K562 (cell line): ENCODE measurements around the gene KLHL35. TPM values are rescaled to one million over a fixed set of nuclear protein-coding genes. Genes with fewer than 3 reads are reported as not detected.

ENCODE experiments used
- ATAC-seq: fragments of 200-7000 bp; cut with Tn5 transposase; 3 replicates; pipeline ENCODE4 v1.9.1; 2020; ENCODE audit warnings: moderate library complexity
- BruUV-seq: library from RNA; stranded (reverse); fragments of 400-500 nt; replicated peaks from 2 replicates; lab custom pipeline; 2021; lab: Mats Ljungman, UMichigan
- CTCF ChIA-PET: fragments of 300-600 bp; formaldehyde crosslinking; extraction: SDS; loops from one replicate; lab custom pipeline; 2021; ENCODE audit warnings: low intra/inter-chr PET ratio; lab: Yijun Ruan, JAX
- POLR2A ChIA-PET: fragments of 300-600, 350-650 bp; sonication (Branson Sonifier 250); formaldehyde crosslinking; extraction: SDS; loops from one replicate; lab custom pipeline; 2021; ENCODE audit warnings: antibody characterized with exemption, inconsistent platforms; lab: Yijun Ruan, JAX
- DNase-seq, 4 experiments: peaks; one replicate each; pipeline versions ENCODE4 v3.0.0 to v3.0.0-alpha.2; 2011 to 2018; ENCODE audit warnings: low spot score in 3 of 4, mixed read lengths in 3 of 4; ENCODE audit errors: extremely low read depth in 1 of 4
- FAIRE-seq: peaks from 2 replicates; lab custom pipeline; 2011; peaks lifted over from hg19 to GRCh38; lab: Jason Lieb, UNC
- H2AFZ ChIP-seq: 2 replicates; pipeline ENCODE4 v1.6.0; 2011; ENCODE audit warnings: low read depth, low read length, control low read depth, inconsistent platforms
- H3K27ac ChIP-seq: fragments of 200-600 bp; 3 replicates; pipeline ENCODE4 v1.8.0; 2011; ENCODE audit warnings: low read depth, mild to moderate bottlenecking, control low read depth, inconsistent platforms, low read length, moderate library complexity, mixed read lengths; ENCODE audit errors: extremely low read depth
- H3K27me3 ChIP-seq, 2 experiments: fragments of 300-600 bp in 1 of 2; 2 replicates in 1 of 2; 3 replicates in 1 of 2; pipeline versions ENCODE4 v1.6.0 to v1.8.0; 2011; ENCODE audit warnings: inconsistent platforms in 2 of 2, low read length in 2 of 2, mild to moderate bottlenecking in 1 of 2, mixed read lengths in 1 of 2, moderate library complexity in 1 of 2; ENCODE audit not compliant: control insufficient read depth in 2 of 2, insufficient read depth in 2 of 2
- H3K36me3 ChIP-seq: fragments of 300-600 bp; 3 replicates; pipeline ENCODE4 v1.8.0; 2011; ENCODE audit warnings: mild to moderate bottlenecking, low read length, inconsistent platforms; ENCODE audit not compliant: control insufficient read depth, insufficient read depth
- H3K4me1 ChIP-seq, 2 experiments: fragments of 200-600 bp in 1 of 2; replicated peaks in 1 of 2; 2 replicates in 1 of 2; 3 replicates in 1 of 2; pipeline versions ENCODE4 v1.5.1 to v1.8.0; 2011; ENCODE audit warnings: inconsistent platforms in 2 of 2, low read length in 2 of 2, mild to moderate bottlenecking in 1 of 2, mixed read lengths in 1 of 2, moderate library complexity in 1 of 2; ENCODE audit not compliant: control insufficient read depth in 2 of 2, insufficient read depth in 2 of 2
- H3K4me2 ChIP-seq: 2 replicates; pipeline ENCODE4 v1.6.1; 2011; ENCODE audit warnings: low read length, control low read depth, inconsistent platforms, mixed read lengths; ENCODE audit not compliant: insufficient read depth
- H3K4me3 ChIP-seq: fragments of 200-600 bp; sonication (generic), shearing (Covaris generic); 2 replicates; pipeline ENCODE4 v1.5.1; 2016; ENCODE audit warnings: control low read depth, inconsistent platforms
- H3K79me2 ChIP-seq: fragments of 200-600 bp; 3 replicates; pipeline ENCODE4 v1.8.0; 2011; ENCODE audit warnings: low read length, inconsistent platforms; ENCODE audit not compliant: control insufficient read depth, insufficient read depth
- H3K9ac ChIP-seq, 2 experiments: 2 replicates each; pipeline versions ENCODE4 v1.6.0 to v1.6.1; 2011; ENCODE audit warnings: low read depth in 2 of 2, low read length in 2 of 2, control low read depth in 1 of 2, inconsistent platforms in 1 of 2, mild to moderate bottlenecking in 1 of 2, mixed read lengths in 1 of 2; ENCODE audit not compliant: insufficient read depth in 1 of 2
- H3K9me1 ChIP-seq: one replicate; pipeline ENCODE4 v1.6.0; 2011; ENCODE audit warnings: inconsistent platforms, mild to moderate bottlenecking, low read length, moderate library complexity; ENCODE audit not compliant: control insufficient read depth, insufficient read depth
- H3K9me3 ChIP-seq: replicated peaks from 2 replicates; pipeline ENCODE4 v1.5.1; 2011; ENCODE audit warnings: low read depth, low read length, inconsistent platforms; ENCODE audit not compliant: control insufficient read depth, insufficient read depth
- H4K20me1 ChIP-seq: replicated peaks from 2 replicates; pipeline ENCODE4 v1.6.1; 2011; ENCODE audit warnings: low read length, inconsistent platforms, mixed read lengths; ENCODE audit not compliant: control insufficient read depth, insufficient read depth
- E2F4 ChIP-seq: sonication (generic); formaldehyde crosslinking; IDR thresholded peaks from 2 replicates; pipeline ENCODE4 v1.8.0; 2022; ENCODE audit warnings: mild to moderate bottlenecking, low read depth, missing genetic modification reagents
- FOXM1 ChIP-seq, 2 experiments: fragments of 450-650 bp in 1 of 2; sonication (generic) in 1 of 2; formaldehyde crosslinking in 1 of 2; IDR thresholded peaks; 2 replicates each; pipeline versions ENCODE4 v1.6.1 to v1.9.0; 2017 to 2022; ENCODE audit warnings: low read depth in 2 of 2, mild to moderate bottlenecking in 2 of 2, missing genetic modification reagents in 1 of 2, moderate library complexity in 1 of 2
- MYC ChIP-seq, 2 experiments: fragments of 250-450 bp in 1 of 2; sonication (Bioruptor Pico) in 1 of 2; IDR thresholded peaks; 2 replicates each; pipeline versions ENCODE4 v1.5.1 to v1.6.1; 2012 to 2021; ENCODE audit warnings: low read depth in 2 of 2, borderline replicate concordance in 1 of 2, improper control_type of control experiment in 1 of 2, low read length in 1 of 2, mild to moderate bottlenecking in 1 of 2, moderate library complexity in 1 of 2
- NFIC ChIP-seq: fragments of 450-650 bp; IDR thresholded peaks from 2 replicates; pipeline ENCODE4 v1.6.1; 2017; ENCODE audit warnings: mild to moderate bottlenecking, inconsistent platforms
- NFIX ChIP-seq: fragments of 250-450 bp; sonication (Bioruptor Pico); IDR thresholded peaks from 2 replicates; pipeline ENCODE4 v1.4.0; 2020; ENCODE audit warnings: low read depth, mild to moderate bottlenecking, moderate library complexity
- NR2C2 ChIP-seq, 2 experiments: fragments of 200-800 bp in 1 of 2; sonication (Bioruptor generic) in 1 of 2; sonication (generic) in 1 of 2; formaldehyde crosslinking in 1 of 2; IDR thresholded peaks; 2 replicates each; pipeline versions ENCODE4 v1.6.1 to v1.8.0; 2016 to 2022; ENCODE audit warnings: mild to moderate bottlenecking in 1 of 2, missing compliant biosample characterization in 1 of 2, missing genetic modification characterization in 1 of 2, missing genetic modification reagents in 1 of 2
- PHF21A ChIP-seq: fragments of 450-650 bp; IDR thresholded peaks from 2 replicates; pipeline ENCODE4 v1.6.1; 2017; ENCODE audit warnings: low read depth, borderline replicate concordance
- PTBP1 ChIP-seq: fragments of 200-400 bp; formaldehyde crosslinking; IDR thresholded peaks from 2 replicates; pipeline ENCODE4 v1.6.1; 2017; ENCODE audit warnings: low read depth, low read length
- SMARCA5 ChIP-seq: fragments of 450-650 bp; IDR thresholded peaks from 2 replicates; pipeline ENCODE4 v1.6.1; 2016
- TAF1 ChIP-seq: IDR thresholded peaks from 2 replicates; pipeline ENCODE4 v1.6.1; 2011; ENCODE audit warnings: mild to moderate bottlenecking, low read length, moderate library complexity; ENCODE audit not compliant: insufficient read depth, control insufficient read depth, severe bottlenecking; ENCODE audit errors: extremely low read depth
- THRB ChIP-seq: fragments of 450-650 bp; formaldehyde crosslinking; conservative IDR thresholded peaks from 2 replicates; pipeline ENCODE4 v1.4.0; 2022; ENCODE audit warnings: mild to moderate bottlenecking, missing genetic modification characterization
- ZNF311 ChIP-seq: fragments of 250-450 bp; sonication (Bioruptor Pico); IDR thresholded peaks from 2 replicates; pipeline ENCODE4 v1.4.0; 2020; ENCODE audit warnings: mild to moderate bottlenecking, moderate library complexity
- WGBS: fragments of 100-300 bp; shearing (Covaris generic); methylation state at CpG from one replicate; pipeline ENCODE4 v1.1.6; 2016; ENCODE audit warnings: low coverage, mixed read lengths; ENCODE audit not compliant: insufficient coverage; ENCODE audit errors: missing lambda C conversion rate; 5-methylcytosine and 5-hydroxymethylcytosine counted together
- in situ Hi-C: fragments of 300-500 bp; cut with MboI; formaldehyde crosslinking; loops from 4 replicates; pipeline ENCODE4 v1.15.0; 2018; ENCODE audit warnings: inconsistent platforms, mixed read lengths
- intact Hi-C: fragments of 100-400 bp; cut with micrococcal nuclease; formaldehyde crosslinking; loops from 2 replicates; pipeline ENCODE4 v1.14.2; 2022
- polyA plus RNA-seq, 8 experiments: library from polyadenylated mRNA; depleted of rRNA in 4 of 8; stranded (reverse) in 5 of 8; unstranded in 3 of 8; fragments of >200 nt; fragmentation: Nextera tagmentation in 2 of 8; fragmentation: Illumina TruSeq in 1 of 8; extraction: Ambion mirVana in 2 of 8; extraction: Trizol in 1 of 8; gene quantifications; 2 replicates each; pipeline versions ENCODE4 v1.2.1 to v1.2.3, GENCODE V29; 2011 to 2014; ENCODE audit warnings: inconsistent platforms in 1 of 8, missing spikeins in 1 of 8
- total RNA-seq, 7 experiments: library from RNA; depleted of rRNA in 6 of 7; stranded (reverse); fragments of >200 nt in 6 of 7; fragmentation: Illumina TruSeq in 2 of 7; extraction: Trizol in 2 of 7; gene quantifications; 2 replicates each; pipeline versions ENCODE4 v1.2.1 to v1.2.3, GENCODE V29; 2011 to 2021; ENCODE audit warnings: low replicate concordance in 1 of 7

The KLHL35 gene
- total and polyA plus RNA-seq, 9 of the 15 experiments (the other 6 are each of a cell fraction or from before 2014, with no cell fraction given) = not detected

GRCh38 chr11:75475767-75476650 is 43.0 kb upstream of the KLHL35 start:
- intact Hi-C loops = no loop called here
- Histone ChIP-seq H3K4me3 (no peak overlapping the region), H4K20me1 (no peaks in the 10 kb centered on the region), H3K9me1 (peaks cover 4% of the 10 kb centered on the region), H3K4me1 (peaks cover 44 to 46% of the 10 kb centered on the region in 2 experiments), H3K79me2 (no peaks in the 10 kb centered on the region), H3K36me3 (no peaks in the 10 kb centered on the region), H2AFZ (no peak overlapping the region), H3K9me3 (no peaks in the 10 kb centered on the region), H3K9ac (peak overlapping the region in 1 of 2 experiments; percentile 84; a peak in 2 of 4 replicates), H3K27ac (peak overlapping the region; percentile 0; the same call in 1 of the 3 replicates), H3K27me3 (no peaks in the 10 kb centered on the region), H3K4me2 (peak overlapping the region; percentile 72)
- in situ Hi-C loops = no loop called here
- ATAC-seq (no peak; the same call in 2 of the 3 replicates), DNase-seq (peak in 1 of 4 experiments; percentile 63), FAIRE-seq (no peak)
- WGBS = 52% methylated on average over 8 of the region's 9 CpGs
- ChIA-PET CTCF (no interaction called here), POLR2A (interaction anchor here (0.6 to 2.0 kb wide), 8 partner anchors 13 to 125 kb away, joined by 3 to 7 read pairs (median 4); partner anchors contain the start of gene ARRB1)
- BruUV-seq = no TSS peak
- no peak for TF ChIP-seq PTBP1
- TF ChIP-seq PHF21A = no peak
- peak; percentile 99 for TF ChIP-seq NFIC
- no peak for TF ChIP-seq NR2C2 (CRISPR knock-in tag; IDR thresholded peaks at IDR 0.05)
- 0 out of 2 replicates have a peak, but pooled peaks have one; percentile 9 for TF ChIP-seq NR2C2 (tag; IDR thresholded peaks at IDR 0.05)
- TF ChIP-seq FOXM1 (IDR thresholded peaks at IDR 0.05; ENCODE audit: low read depth) = no peak
- TF ChIP-seq FOXM1 (CRISPR knock-in tag; IDR thresholded peaks at IDR 0.05; ENCODE audit: low read depth) = no peak
- no peak for TF ChIP-seq MYC (IDR thresholded peaks at IDR 0.05; ENCODE audit: low read depth, low read length)
- no peak for TF ChIP-seq MYC (CRISPR knock-in tag; IDR thresholded peaks at IDR 0.05; ENCODE audit: borderline replicate concordance, low read depth)
- TF ChIP-seq TAF1 = no peak
- TF ChIP-seq THRB (CRISPR knock-in tag) = no peak
- peak; percentile 88 for TF ChIP-seq NFIX (CRISPR knock-in tag)
- peak; percentile 39; the same call in 1 of the 2 replicates for TF ChIP-seq E2F4 (CRISPR knock-in tag)
- TF ChIP-seq SMARCA5 = peak; percentile 24; the same call in 1 of the 2 replicates
- TF ChIP-seq ZNF311 (CRISPR knock-in tag) = no peak
